Measurements from ENCODE around the gene SALL3. TPM values are rescaled to one million over a fixed set of nuclear protein-coding genes. Genes with fewer than 3 reads are reported as not detected.
A peak's percentile ranks its signal among the peaks of the same experiment; 100 is the strongest.

SALL3 gene
- total RNA-seq: not detected

GRCh38 chr18:78979730-78980278 is at the start of gene SALL3:
TSS of gene SALL3 (plus strand) at chr18:78979818. CDS start at chr18:78980275, 457 bp downstream.
- intact Hi-C loops (cut with DNase I; ENCODE audit: low total_unique reads): no loop called here
- TF ChIP-seq POLR2AphosphoS5 (IDR thresholded peaks at IDR 0.05): no peak
- TF ChIP-seq CTCF (IDR thresholded peaks at IDR 0.05): no peak
- no peak for TF ChIP-seq POLR2A (IDR thresholded peaks at IDR 0.05)
- H3K36me3 ChIP-seq: no peaks in the 10 kb centered on the region
- H3K27ac ChIP-seq: no peak within 1 kb of the TSS
- peaks cover 0 to 90% of the 10 kb centered on the region in 2 donors for H3K27me3 ChIP-seq
- peak within 1 kb of the TSS in 2 of 3 donors; percentile 23 to 43 for H3K4me3 ChIP-seq
- H3K9me3 ChIP-seq: no peaks in the 10 kb centered on the region
- DNase-seq (ENCODE audit: low spot score in 2 of 2): no peak
- H3K4me1 ChIP-seq: peaks cover 0 to 4% of the 10 kb centered on the region in 2 donors

- intact Hi-C loops (cut with DNase I; ENCODE audit: low total_unique reads): no loop called here
- no peaks in the 10 kb centered on the region for H3K9me3 ChIP-seq
- H3K4me1 ChIP-seq: no peaks in the 10 kb centered on the region
- no peak overlapping the region for H3K27ac ChIP-seq
- no peak overlapping the region for H3K4me3 ChIP-seq
- H3K36me3 ChIP-seq: no peaks in the 10 kb centered on the region
- TF ChIP-seq POLR2A (IDR thresholded peaks at IDR 0.05): no peak
- TF ChIP-seq POLR2AphosphoS5 (IDR thresholded peaks at IDR 0.05): no peak
- no peak for TF ChIP-seq CTCF (IDR thresholded peaks at IDR 0.05)
- peaks cover 0 to 38% of the 10 kb centered on the region in 2 donors for H3K27me3 ChIP-seq
- no peak for DNase-seq (ENCODE audit: low spot score in 2 of 2)
Measured at GRCh38 chr18:78932281-78932680, 47.3 kb upstream of the SALL3 start.

- Histone ChIP-seq H3K27ac (no peak overlapping the region), H3K27me3 (peaks cover 0 to 38% of the 10 kb centered on the region in 2 donors), H3K4me1 (no peaks in the 10 kb centered on the region), H3K9me3 (no peaks in the 10 kb centered on the region), H3K36me3 (no peaks in the 10 kb centered on the region), H3K4me3 (no peak overlapping the region)
- intact Hi-C loops (cut with DNase I; ENCODE audit: low total_unique reads): no loop called here
- no peak for DNase-seq (ENCODE audit: low spot score in 2 of 2)
- TF ChIP-seq POLR2AphosphoS5 (IDR thresholded peaks at IDR 0.05) (no peak), CTCF (IDR thresholded peaks at IDR 0.05) (no peak), POLR2A (IDR thresholded peaks at IDR 0.05) (no peak)
Measured at GRCh38 chr18:78934003-78934402, 45.6 kb upstream of the SALL3 start.

- Histone ChIP-seq H3K36me3 (no peaks in the 10 kb centered on the region), H3K9me3 (no peaks in the 10 kb centered on the region), H3K27ac (no peak overlapping the region), H3K4me1 (no peaks in the 10 kb centered on the region), H3K4me3 (no peak overlapping the region), H3K27me3 (peaks cover 0 to 38% of the 10 kb centered on the region in 2 donors)
- DNase-seq (ENCODE audit: low spot score in 2 of 2): no peak
- intact Hi-C loops (cut with DNase I; ENCODE audit: low total_unique reads): no loop called here
- TF ChIP-seq CTCF (IDR thresholded peaks at IDR 0.05) (no peak), POLR2AphosphoS5 (IDR thresholded peaks at IDR 0.05) (no peak), POLR2A (IDR thresholded peaks at IDR 0.05) (no peak)
Measured at GRCh38 chr18:78934551-78935225, 44.9 kb upstream of the SALL3 start.

- intact Hi-C loops (cut with DNase I; ENCODE audit: low total_unique reads): no loop called here
- H3K9me3 ChIP-seq: no peaks in the 10 kb centered on the region
Measured at GRCh38 chr18:78935406-78935805, 44.2 kb upstream of the SALL3 start.

More at GRCh38 chr18:78935406-78935805, 44.2 kb upstream of the SALL3 start:
- TF ChIP-seq POLR2A (IDR thresholded peaks at IDR 0.05) (no peak), CTCF (IDR thresholded peaks at IDR 0.05) (no peak)
- H3K4me1 ChIP-seq: no peaks in the 10 kb centered on the region
- H3K27me3 ChIP-seq: peaks cover 0 to 35% of the 10 kb centered on the region in 2 donors
- DNase-seq (ENCODE audit: low spot score in 2 of 2): no peak
- H3K36me3 ChIP-seq: no peaks in the 10 kb centered on the region
- no peak overlapping the region for H3K27ac ChIP-seq
- no peak overlapping the region for H3K4me3 ChIP-seq
